WTC11 (cell line): ENCODE measurements around the gene TAC3.

Source experiments
- CREB1 ChIP-seq: sonication (generic); formaldehyde crosslinking; IDR thresholded peaks from 2 replicates; pipeline ENCODE4 v1.8.0; 2023; ENCODE audit warnings: mild to moderate bottlenecking, missing genetic modification reagents
- FOXK1 ChIP-seq: sonication (generic); formaldehyde crosslinking; IDR thresholded peaks from 2 replicates; pipeline ENCODE4 v1.8.0; 2022; ENCODE audit warnings: mild to moderate bottlenecking, moderate library complexity, missing genetic modification reagents
- PRRX2 ChIP-seq: fragments of 250-450 bp; sonication (Bioruptor Pico); IDR thresholded peaks from 2 replicates; pipeline ENCODE4 v1.8.0; 2021; ENCODE audit warnings: mild to moderate bottlenecking
- SOX15 ChIP-seq: fragments of 250-450 bp; sonication (Bioruptor Pico); IDR thresholded peaks from 2 replicates; pipeline ENCODE4 v1.9.0; 2021; ENCODE audit warnings: mild to moderate bottlenecking
- TEAD4 ChIP-seq: sonication (generic); formaldehyde crosslinking; IDR thresholded peaks from 2 replicates; pipeline ENCODE4 v1.8.0; 2022; ENCODE audit warnings: mild to moderate bottlenecking, missing genetic modification reagents
- ZNF416 ChIP-seq: fragments of 250-450 bp; sonication (Bioruptor Pico); IDR thresholded peaks from 2 replicates; pipeline ENCODE4 v1.9.0; 2021; ENCODE audit warnings: mild to moderate bottlenecking, inconsistent platforms
- TF ChIP-seq, protein P1 (sequence below): sonication (generic); formaldehyde crosslinking; IDR thresholded peaks from 2 replicates; pipeline ENCODE4 v1.8.0; 2023; ENCODE audit warnings: missing genetic modification reagents, mild to moderate bottlenecking, borderline replicate concordance
- TF ChIP-seq, protein P2 (sequence below): fragments of 250-450 bp; sonication (Bioruptor Pico); IDR thresholded peaks from 2 replicates; pipeline ENCODE4 v2.1.2; 2022; ENCODE audit warnings: mild to moderate bottlenecking, moderate library complexity
- TF ChIP-seq, protein P3 (sequence below): fragments of 200-600 bp; IDR thresholded peaks from 2 replicates; pipeline ENCODE4 v1.8.0; 2022; ENCODE audit warnings: antibody characterized with exemption
- TF ChIP-seq, protein P4 (sequence below): sonication (generic); formaldehyde crosslinking; conservative IDR thresholded peaks from 2 replicates; pipeline ENCODE4 v1.8.1; 2022; ENCODE audit warnings: mild to moderate bottlenecking, missing genetic modification reagents
- TF ChIP-seq, protein P5 (sequence below): sonication (generic); formaldehyde crosslinking; IDR thresholded peaks from 2 replicates; pipeline ENCODE4 v1.8.1; 2023; ENCODE audit warnings: mild to moderate bottlenecking, missing genetic modification reagents, moderate library complexity
- TF ChIP-seq, protein P6 (sequence below): sonication (generic); formaldehyde crosslinking; IDR thresholded peaks from 2 replicates; pipeline ENCODE4 v1.8.1; 2022; ENCODE audit warnings: low read depth, missing genetic modification reagents, borderline replicate concordance
- TF ChIP-seq, protein P7 (sequence below): sonication (generic); formaldehyde crosslinking; IDR thresholded peaks from 2 replicates; pipeline ENCODE4 v1.8.0; 2022; ENCODE audit warnings: mild to moderate bottlenecking, missing genetic modification reagents

DNA sequence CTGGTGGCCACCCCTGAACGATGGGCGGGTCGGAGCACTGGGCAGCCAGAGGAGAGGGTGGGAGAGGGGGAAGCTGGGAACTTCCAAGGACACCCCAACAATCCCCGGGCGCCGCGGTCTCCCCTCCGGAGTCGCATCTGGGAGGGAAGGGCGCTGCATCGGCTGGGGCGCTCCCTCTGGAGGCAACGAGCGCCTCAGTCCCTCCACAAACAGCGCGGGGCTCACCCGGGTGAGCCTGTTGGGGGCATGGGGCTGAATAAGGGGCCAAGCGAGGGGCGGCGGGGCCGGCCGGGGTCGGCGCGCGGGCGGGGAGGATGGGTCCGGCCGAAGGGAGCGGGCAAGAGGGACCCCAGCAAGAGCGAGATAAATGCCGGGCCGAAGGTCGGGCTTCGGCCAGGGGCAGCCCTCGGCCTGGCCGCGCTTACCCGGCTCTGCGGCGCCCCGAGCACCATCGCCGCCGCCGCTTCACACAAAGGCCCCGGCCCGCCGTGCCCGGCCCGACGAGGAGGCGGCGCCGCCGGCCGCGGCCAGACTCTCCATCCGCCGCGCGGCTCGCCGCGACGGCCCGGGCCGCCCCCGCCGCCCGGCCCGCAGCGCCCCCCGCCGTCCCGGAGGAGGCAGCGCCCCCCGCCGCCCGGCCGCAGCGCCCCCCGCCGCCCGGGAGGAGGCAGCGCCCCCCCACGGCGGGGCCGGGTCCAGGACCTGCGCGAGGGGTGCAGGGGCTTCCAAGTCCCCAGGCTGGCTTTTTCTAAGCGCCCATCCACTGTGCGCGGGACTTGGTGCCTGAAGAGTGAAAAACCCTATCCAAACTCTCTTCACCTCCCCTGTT, 10.1 kb downstream of the TAC3 start, which contains the start of gene ZBTB39:
- TF ChIP-seq, protein P1, sequence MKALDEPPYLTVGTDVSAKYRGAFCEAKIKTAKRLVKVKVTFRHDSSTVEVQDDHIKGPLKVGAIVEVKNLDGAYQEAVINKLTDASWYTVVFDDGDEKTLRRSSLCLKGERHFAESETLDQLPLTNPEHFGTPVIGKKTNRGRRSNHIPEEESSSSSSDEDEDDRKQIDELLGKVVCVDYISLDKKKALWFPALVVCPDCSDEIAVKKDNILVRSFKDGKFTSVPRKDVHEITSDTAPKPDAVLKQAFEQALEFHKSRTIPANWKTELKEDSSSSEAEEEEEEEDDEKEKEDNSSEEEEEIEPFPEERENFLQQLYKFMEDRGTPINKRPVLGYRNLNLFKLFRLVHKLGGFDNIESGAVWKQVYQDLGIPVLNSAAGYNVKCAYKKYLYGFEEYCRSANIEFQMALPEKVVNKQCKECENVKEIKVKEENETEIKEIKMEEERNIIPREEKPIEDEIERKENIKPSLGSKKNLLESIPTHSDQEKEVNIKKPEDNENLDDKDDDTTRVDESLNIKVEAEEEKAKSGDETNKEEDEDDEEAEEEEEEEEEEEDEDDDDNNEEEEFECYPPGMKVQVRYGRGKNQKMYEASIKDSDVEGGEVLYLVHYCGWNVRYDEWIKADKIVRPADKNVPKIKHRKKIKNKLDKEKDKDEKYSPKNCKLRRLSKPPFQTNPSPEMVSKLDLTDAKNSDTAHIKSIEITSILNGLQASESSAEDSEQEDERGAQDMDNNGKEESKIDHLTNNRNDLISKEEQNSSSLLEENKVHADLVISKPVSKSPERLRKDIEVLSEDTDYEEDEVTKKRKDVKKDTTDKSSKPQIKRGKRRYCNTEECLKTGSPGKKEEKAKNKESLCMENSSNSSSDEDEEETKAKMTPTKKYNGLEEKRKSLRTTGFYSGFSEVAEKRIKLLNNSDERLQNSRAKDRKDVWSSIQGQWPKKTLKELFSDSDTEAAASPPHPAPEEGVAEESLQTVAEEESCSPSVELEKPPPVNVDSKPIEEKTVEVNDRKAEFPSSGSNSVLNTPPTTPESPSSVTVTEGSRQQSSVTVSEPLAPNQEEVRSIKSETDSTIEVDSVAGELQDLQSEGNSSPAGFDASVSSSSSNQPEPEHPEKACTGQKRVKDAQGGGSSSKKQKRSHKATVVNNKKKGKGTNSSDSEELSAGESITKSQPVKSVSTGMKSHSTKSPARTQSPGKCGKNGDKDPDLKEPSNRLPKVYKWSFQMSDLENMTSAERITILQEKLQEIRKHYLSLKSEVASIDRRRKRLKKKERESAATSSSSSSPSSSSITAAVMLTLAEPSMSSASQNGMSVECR (CRISPR knock-in tag): no peak
- TF ChIP-seq, protein P2, sequence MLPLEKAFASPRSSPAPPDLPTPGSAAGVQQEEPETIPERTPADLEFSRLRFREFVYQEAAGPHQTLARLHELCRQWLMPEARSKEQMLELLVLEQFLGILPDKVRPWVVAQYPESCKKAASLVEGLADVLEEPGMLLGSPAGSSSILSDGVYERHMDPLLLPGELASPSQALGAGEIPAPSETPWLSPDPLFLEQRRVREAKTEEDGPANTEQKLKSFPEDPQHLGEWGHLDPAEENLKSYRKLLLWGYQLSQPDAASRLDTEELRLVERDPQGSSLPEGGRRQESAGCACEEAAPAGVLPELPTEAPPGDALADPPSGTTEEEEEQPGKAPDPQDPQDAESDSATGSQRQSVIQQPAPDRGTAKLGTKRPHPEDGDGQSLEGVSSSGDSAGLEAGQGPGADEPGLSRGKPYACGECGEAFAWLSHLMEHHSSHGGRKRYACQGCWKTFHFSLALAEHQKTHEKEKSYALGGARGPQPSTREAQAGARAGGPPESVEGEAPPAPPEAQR (CRISPR knock-in tag): no peak
- TF ChIP-seq, protein P3, sequence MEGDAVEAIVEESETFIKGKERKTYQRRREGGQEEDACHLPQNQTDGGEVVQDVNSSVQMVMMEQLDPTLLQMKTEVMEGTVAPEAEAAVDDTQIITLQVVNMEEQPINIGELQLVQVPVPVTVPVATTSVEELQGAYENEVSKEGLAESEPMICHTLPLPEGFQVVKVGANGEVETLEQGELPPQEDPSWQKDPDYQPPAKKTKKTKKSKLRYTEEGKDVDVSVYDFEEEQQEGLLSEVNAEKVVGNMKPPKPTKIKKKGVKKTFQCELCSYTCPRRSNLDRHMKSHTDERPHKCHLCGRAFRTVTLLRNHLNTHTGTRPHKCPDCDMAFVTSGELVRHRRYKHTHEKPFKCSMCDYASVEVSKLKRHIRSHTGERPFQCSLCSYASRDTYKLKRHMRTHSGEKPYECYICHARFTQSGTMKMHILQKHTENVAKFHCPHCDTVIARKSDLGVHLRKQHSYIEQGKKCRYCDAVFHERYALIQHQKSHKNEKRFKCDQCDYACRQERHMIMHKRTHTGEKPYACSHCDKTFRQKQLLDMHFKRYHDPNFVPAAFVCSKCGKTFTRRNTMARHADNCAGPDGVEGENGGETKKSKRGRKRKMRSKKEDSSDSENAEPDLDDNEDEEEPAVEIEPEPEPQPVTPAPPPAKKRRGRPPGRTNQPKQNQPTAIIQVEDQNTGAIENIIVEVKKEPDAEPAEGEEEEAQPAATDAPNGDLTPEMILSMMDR: no peak
- TF ChIP-seq, protein P4, sequence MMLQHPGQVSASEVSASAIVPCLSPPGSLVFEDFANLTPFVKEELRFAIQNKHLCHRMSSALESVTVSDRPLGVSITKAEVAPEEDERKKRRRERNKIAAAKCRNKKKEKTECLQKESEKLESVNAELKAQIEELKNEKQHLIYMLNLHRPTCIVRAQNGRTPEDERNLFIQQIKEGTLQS (CRISPR knock-in tag): no peak
- TF ChIP-seq TEAD4 (no peak), FOXK1 (CRISPR knock-in tag) (0 out of 2 replicates have a peak, but pooled peaks have one; percentile 21), ZNF416 (no peak), SOX15 (CRISPR knock-in tag) (no peak), CREB1 (CRISPR knock-in tag) (no peak), PRRX2 (CRISPR knock-in tag) (no peak)
- TF ChIP-seq, protein P5, sequence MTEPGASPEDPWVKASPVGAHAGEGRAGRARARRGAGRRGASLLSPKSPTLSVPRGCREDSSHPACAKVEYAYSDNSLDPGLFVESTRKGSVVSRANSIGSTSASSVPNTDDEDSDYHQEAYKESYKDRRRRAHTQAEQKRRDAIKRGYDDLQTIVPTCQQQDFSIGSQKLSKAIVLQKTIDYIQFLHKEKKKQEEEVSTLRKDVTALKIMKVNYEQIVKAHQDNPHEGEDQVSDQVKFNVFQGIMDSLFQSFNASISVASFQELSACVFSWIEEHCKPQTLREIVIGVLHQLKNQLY (CRISPR knock-in tag): no peak
- TF ChIP-seq, protein P6, sequence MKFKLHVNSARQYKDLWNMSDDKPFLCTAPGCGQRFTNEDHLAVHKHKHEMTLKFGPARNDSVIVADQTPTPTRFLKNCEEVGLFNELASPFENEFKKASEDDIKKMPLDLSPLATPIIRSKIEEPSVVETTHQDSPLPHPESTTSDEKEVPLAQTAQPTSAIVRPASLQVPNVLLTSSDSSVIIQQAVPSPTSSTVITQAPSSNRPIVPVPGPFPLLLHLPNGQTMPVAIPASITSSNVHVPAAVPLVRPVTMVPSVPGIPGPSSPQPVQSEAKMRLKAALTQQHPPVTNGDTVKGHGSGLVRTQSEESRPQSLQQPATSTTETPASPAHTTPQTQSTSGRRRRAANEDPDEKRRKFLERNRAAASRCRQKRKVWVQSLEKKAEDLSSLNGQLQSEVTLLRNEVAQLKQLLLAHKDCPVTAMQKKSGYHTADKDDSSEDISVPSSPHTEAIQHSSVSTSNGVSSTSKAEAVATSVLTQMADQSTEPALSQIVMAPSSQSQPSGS (CRISPR knock-in tag): no peak
- TF ChIP-seq, protein P7, sequence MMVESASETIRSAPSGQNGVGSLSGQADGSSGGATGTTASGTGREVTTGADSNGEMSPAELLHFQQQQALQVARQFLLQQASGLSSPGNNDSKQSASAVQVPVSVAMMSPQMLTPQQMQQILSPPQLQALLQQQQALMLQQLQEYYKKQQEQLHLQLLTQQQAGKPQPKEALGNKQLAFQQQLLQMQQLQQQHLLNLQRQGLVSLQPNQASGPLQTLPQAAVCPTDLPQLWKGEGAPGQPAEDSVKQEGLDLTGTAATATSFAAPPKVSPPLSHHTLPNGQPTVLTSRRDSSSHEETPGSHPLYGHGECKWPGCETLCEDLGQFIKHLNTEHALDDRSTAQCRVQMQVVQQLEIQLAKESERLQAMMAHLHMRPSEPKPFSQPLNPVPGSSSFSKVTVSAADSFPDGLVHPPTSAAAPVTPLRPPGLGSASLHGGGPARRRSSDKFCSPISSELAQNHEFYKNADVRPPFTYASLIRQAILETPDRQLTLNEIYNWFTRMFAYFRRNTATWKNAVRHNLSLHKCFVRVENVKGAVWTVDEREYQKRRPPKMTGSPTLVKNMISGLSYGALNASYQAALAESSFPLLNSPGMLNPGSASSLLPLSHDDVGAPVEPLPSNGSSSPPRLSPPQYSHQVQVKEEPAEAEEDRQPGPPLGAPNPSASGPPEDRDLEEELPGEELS (CRISPR knock-in tag): 0 out of 2 replicates have a peak, but pooled peaks have one; percentile 48
